ENCODE data around the gene STKLD1. TPM values are rescaled to one million over a fixed set of nuclear protein-coding genes. Genes with fewer than 3 reads are reported as not detected.

Gene STKLD1
- total and polyA plus RNA-seq, 2 donors (not counting 1 experiment from before 2014, with no cell fraction given) = 0.18 to 1.1 TPM

GRCh38 chr9:133401588-133401987, 25.4 kb downstream of the STKLD1 start:
- 76% methylated on average over 5 of the region's 6 CpGs for WGBS (ENCODE audit: insufficient coverage)

GRCh38 chr9:133402689-133403088, 26.5 kb downstream of the STKLD1 start:
- Histone ChIP-seq H3K79me2 (ENCODE audit: control insufficient read depth, insufficient read depth, low read length) (peaks cover 5% of the 10 kb centered on the region), H2AFZ (ENCODE audit: insufficient read depth, low read depth, low read length, poor library complexity, severe bottlenecking) (no peak overlapping the region), H3K36me3 (replicated peaks in 1 of 2; ENCODE audit: control extremely low read depth in 1 of 2, control insufficient read depth in 1 of 2, extremely low read depth in 1 of 2, insufficient read depth in 2 of 2, low read length in 1 of 2) (peaks cover 0 to 35% of the 10 kb centered on the region in 2 experiments), H3K27me3 (replicated peaks in 1 of 4; ENCODE audit: control extremely low read depth in 1 of 4, control insufficient read depth in 3 of 4, insufficient read depth in 4 of 4, low read length in 3 of 4) (no peaks in the 10 kb centered on the region), H3K9ac (ENCODE audit: low read length) (no peak overlapping the region), H3K9me3 (ENCODE audit: control extremely low read depth in 1 of 3, control insufficient read depth in 2 of 3, insufficient read depth in 1 of 3, low read length in 2 of 3) (no peaks in the 10 kb centered on the region), H3K4me3 (ENCODE audit: control extremely low read depth in 1 of 5, extremely low read depth in 1 of 5, insufficient read depth in 1 of 5, low read depth in 2 of 5, low read length in 4 of 5) (no peak overlapping the region), H3K4me2 (replicated peaks; ENCODE audit: low read depth, low read length, poor library complexity, severe bottlenecking) (no peak overlapping the region), H3K27ac (ENCODE audit: low read length in 2 of 2) (no peak overlapping the region), H3K4me1 (ENCODE audit: control insufficient read depth in 2 of 2, insufficient read depth in 2 of 2, low read length in 2 of 2) (peaks cover 0 to 2% of the 10 kb centered on the region in 2 donors), H4K20me1 (ENCODE audit: control insufficient read depth, insufficient read depth, low read length, poor library complexity, severe bottlenecking) (peaks cover 38% of the 10 kb centered on the region)
- no peak overlapping the region for H3K4me3 Mint-ChIP-seq
- peaks cover 2% of the 10 kb centered on the region for H3K4me1 Mint-ChIP-seq
- no peak for ATAC-seq (ENCODE audit: low read depth)
- ChIA-PET CTCF (interaction anchor here (0.7 to 4.8 kb wide), 4 partner anchors 26 to 216 kb away, joined by 3 to 34 read pairs (median 3); partner anchors contain the start of gene STKLD1), POLR2A (no interaction called here)
- no peaks in the 10 kb centered on the region for H3K9me3 Mint-ChIP-seq (ENCODE audit: insufficient read depth)
- H3K27me3 Mint-ChIP-seq = no peaks in the 10 kb centered on the region
- no peak for TF ChIP-seq CTCF (IDR thresholded peaks at IDR 0.05)
- no peak for TF ChIP-seq EZH2 (IDR thresholded peaks at IDR 0.05; ENCODE audit: borderline replicate concordance, insufficient read depth, low read depth, low read length, poor library complexity, severe bottlenecking)
- no peak overlapping the region for H3K27ac Mint-ChIP-seq
- 70% methylated on average over 6 of the region's 7 CpGs for WGBS (ENCODE audit: insufficient coverage)
- no peak for DNase-seq
- intact Hi-C loops (cut with micrococcal nuclease) = no loop called here

More at GRCh38 chr9:133401588-133401987, 25.4 kb downstream of the STKLD1 start:
- Histone ChIP-seq H3K4me2 (replicated peaks; ENCODE audit: low read depth, low read length, poor library complexity, severe bottlenecking) (no peak overlapping the region), H4K20me1 (ENCODE audit: control insufficient read depth, insufficient read depth, low read length, poor library complexity, severe bottlenecking) (peaks cover 36% of the 10 kb centered on the region), H3K9me3 (ENCODE audit: control extremely low read depth in 1 of 3, control insufficient read depth in 2 of 3, insufficient read depth in 1 of 3, low read length in 2 of 3) (no peaks in the 10 kb centered on the region), H2AFZ (ENCODE audit: insufficient read depth, low read depth, low read length, poor library complexity, severe bottlenecking) (no peak overlapping the region), H3K27me3 (replicated peaks in 1 of 4; ENCODE audit: control extremely low read depth in 1 of 4, control insufficient read depth in 3 of 4, insufficient read depth in 4 of 4, low read length in 3 of 4) (no peaks in the 10 kb centered on the region), H3K9ac (ENCODE audit: low read length) (no peak overlapping the region), H3K79me2 (ENCODE audit: control insufficient read depth, insufficient read depth, low read length) (peaks cover 4% of the 10 kb centered on the region), H3K36me3 (replicated peaks in 1 of 2; ENCODE audit: control extremely low read depth in 1 of 2, control insufficient read depth in 1 of 2, extremely low read depth in 1 of 2, insufficient read depth in 2 of 2, low read length in 1 of 2) (peaks cover 0 to 25% of the 10 kb centered on the region in 2 experiments), H3K27ac (ENCODE audit: low read length in 2 of 2) (no peak overlapping the region), H3K4me3 (ENCODE audit: control extremely low read depth in 1 of 5, extremely low read depth in 1 of 5, insufficient read depth in 1 of 5, low read depth in 2 of 5, low read length in 4 of 5) (no peak overlapping the region), H3K4me1 (ENCODE audit: control insufficient read depth in 2 of 2, insufficient read depth in 2 of 2, low read length in 2 of 2) (no peaks in the 10 kb centered on the region)
- Mint-ChIP-seq H3K27ac (no peak overlapping the region), H3K4me3 (no peak overlapping the region), H3K4me1 (no peaks in the 10 kb centered on the region), H3K27me3 (no peaks in the 10 kb centered on the region), H3K9me3 (ENCODE audit: insufficient read depth) (no peaks in the 10 kb centered on the region)
- POLR2A ChIA-PET = no interaction called here
- ATAC-seq (ENCODE audit: low read depth) (no peak), DNase-seq (no peak)
- intact Hi-C loops (cut with micrococcal nuclease) = no loop called here
- CTCF ChIA-PET = interaction anchor here (1.3 kb wide), 1 partner anchor 215 kb away, joined by 4 read pairs; no protein-coding TSS in a partner anchor
- TF ChIP-seq EZH2 (IDR thresholded peaks at IDR 0.05; ENCODE audit: borderline replicate concordance, insufficient read depth, low read depth, low read length, poor library complexity, severe bottlenecking) (no peak), CTCF (IDR thresholded peaks at IDR 0.05) (no peak)
